ENCODE data around the gene GATAD2B.
"Not testable (repeated sequence)": the region's sequence is repeated elsewhere in the genome, so short reads cannot be mapped to it uniquely, and the experiment has no call there.

GATAD2B gene

GRCh38 chr1:153793973-153794615 lies 128.7 kb downstream of the GATAD2B start:
- in situ Hi-C loops (cut with MboI; ENCODE audit: low sequenced_read_pairs) = loop anchor here (25.0 kb wide), 1 partner anchor 193 kb away; the partner anchor contains the start of genes JTB, RAB13 and RPS27
- H3K27me3 ChIP-seq (ENCODE audit: low read depth) = no peaks in the 10 kb centered on the region
- H3K4me1 ChIP-seq = no peaks in the 10 kb centered on the region; the same call in 1 of the 2 replicates

GRCh38 chr1:153793261-153793972 lies 129.4 kb downstream of the GATAD2B start:
- H3K4me1 ChIP-seq = no peaks in the 10 kb centered on the region; the same call in 1 of the 2 replicates

More at GRCh38 chr1:153793973-153794615, 128.7 kb downstream of the GATAD2B start:
- Histone ChIP-seq H3K36me3 (replicated peaks) (no peaks in the 10 kb centered on the region), H3K4me3 (no peak overlapping the region), H3K9me3 (no peaks in the 10 kb centered on the region)
- DNase-seq (ENCODE audit: low spot score in 2 of 2) = no peak

GRCh38 chr1:153792631-153793041 lies 130.1 kb downstream of the GATAD2B start:
- H3K36me3 ChIP-seq (replicated peaks) = no peaks in the 10 kb centered on the region
- H3K27me3 ChIP-seq (ENCODE audit: low read depth) = no peaks in the 10 kb centered on the region
- DNase-seq (ENCODE audit: low spot score in 2 of 2) = no peak
- no peaks in the 10 kb centered on the region; the same call in 1 of the 2 replicates for H3K4me1 ChIP-seq
- in situ Hi-C loops (cut with MboI; ENCODE audit: low sequenced_read_pairs) = loop anchor here (25.0 kb wide), 1 partner anchor 195 kb away; the partner anchor contains the start of genes JTB, RAB13 and RPS27
- no peaks in the 10 kb centered on the region for H3K9me3 ChIP-seq
- H3K4me3 ChIP-seq = no peak overlapping the region

More at GRCh38 chr1:153793261-153793972, 129.4 kb downstream of the GATAD2B start:
- Histone ChIP-seq H3K27me3 (ENCODE audit: low read depth) (no peaks in the 10 kb centered on the region), H3K36me3 (replicated peaks) (no peaks in the 10 kb centered on the region), H3K9me3 (no peaks in the 10 kb centered on the region), H3K4me3 (no peak overlapping the region)
- in situ Hi-C loops (cut with MboI; ENCODE audit: low sequenced_read_pairs) = loop anchor here (25.0 kb wide), 1 partner anchor 194 kb away; the partner anchor contains the start of genes JTB, RAB13 and RPS27
- DNase-seq (ENCODE audit: low spot score in 2 of 2) = peak in 1 of 2 experiments; percentile 31

- Histone ChIP-seq H3K9me3 (no peaks in the 10 kb centered on the region), H3K4me3 (no peak overlapping the region), H3K36me3 (replicated peaks) (no peaks in the 10 kb centered on the region), H3K4me1 (no peaks in the 10 kb centered on the region; the same call in 1 of the 2 replicates), H3K27me3 (ENCODE audit: low read depth) (no peaks in the 10 kb centered on the region)
- no peak for DNase-seq (ENCODE audit: low spot score in 2 of 2)
- in situ Hi-C loops (cut with MboI; ENCODE audit: low sequenced_read_pairs) = loop anchor here (25.0 kb wide), 1 partner anchor 196 kb away; the partner anchor contains the start of genes JTB, RAB13 and RPS27
These were observed 131.0 kb downstream of the GATAD2B start for GRCh38 chr1:153791648-153792253.

- no peaks in the 10 kb centered on the region for H3K36me3 ChIP-seq (replicated peaks)
- in situ Hi-C loops (cut with MboI; ENCODE audit: low sequenced_read_pairs) = loop anchor here (25.0 kb wide), 1 partner anchor 196 kb away; the partner anchor contains the start of genes JTB, RAB13 and RPS27
- no peaks in the 10 kb centered on the region for H3K9me3 ChIP-seq
- H3K27me3 ChIP-seq (ENCODE audit: low read depth) = no peaks in the 10 kb centered on the region
- H3K4me3 ChIP-seq = no peak overlapping the region
- H3K4me1 ChIP-seq = no peaks in the 10 kb centered on the region; the same call in 1 of the 2 replicates
- DNase-seq (ENCODE audit: low spot score in 2 of 2) = no peak
These were observed 131.7 kb downstream of the GATAD2B start for GRCh38 chr1:153790966-153791647.

- DNase-seq (ENCODE audit: low spot score in 2 of 2) = no peak
- Histone ChIP-seq H3K36me3 (replicated peaks) (no peaks in the 10 kb centered on the region), H3K4me1 (no peaks in the 10 kb centered on the region; the same call in 1 of the 2 replicates), H3K27me3 (ENCODE audit: low read depth) (no peaks in the 10 kb centered on the region), H3K9me3 (no peaks in the 10 kb centered on the region), H3K4me3 (no peak overlapping the region)
- in situ Hi-C loops (cut with MboI; ENCODE audit: low sequenced_read_pairs) = loop anchor here (25.0 kb wide), 1 partner anchor 197 kb away; the partner anchor contains the start of genes JTB, RAB13 and RPS27
These were observed 132.3 kb downstream of the GATAD2B start for GRCh38 chr1:153790313-153790965.

GRCh38 chr1:153789478-153790034 lies 133.2 kb downstream of the GATAD2B start:
- in situ Hi-C loops (cut with MboI; ENCODE audit: low sequenced_read_pairs) = loop anchor here (25.0 kb wide), 1 partner anchor 198 kb away; the partner anchor contains the start of genes JTB, RAB13 and RPS27
- Histone ChIP-seq H3K36me3 (replicated peaks) (no peaks in the 10 kb centered on the region), H3K4me1 (no peaks in the 10 kb centered on the region; the same call in 1 of the 2 replicates), H3K27me3 (ENCODE audit: low read depth) (no peaks in the 10 kb centered on the region), H3K4me3 (no peak overlapping the region), H3K9me3 (no peaks in the 10 kb centered on the region)
- DNase-seq (ENCODE audit: low spot score in 2 of 2) = no peak

GRCh38 chr1:153786038-153786790 lies 136.6 kb downstream of the GATAD2B start:
- H3K9me3 ChIP-seq = no peaks in the 10 kb centered on the region
- no peaks in the 10 kb centered on the region for H3K36me3 ChIP-seq (replicated peaks)
- no peak overlapping the region for H3K4me3 ChIP-seq
- H3K4me1 ChIP-seq = peaks cover 6% of the 10 kb centered on the region
- DNase-seq (ENCODE audit: low spot score in 2 of 2) = no peak
- in situ Hi-C loops (cut with MboI; ENCODE audit: low sequenced_read_pairs) = loop anchor here (25.0 kb wide), 1 partner anchor 201 kb away; the partner anchor contains the start of genes JTB, RAB13 and RPS27
- H3K27me3 ChIP-seq (ENCODE audit: low read depth) = no peaks in the 10 kb centered on the region

- H3K27me3 ChIP-seq (ENCODE audit: low read depth) = no peaks in the 10 kb centered on the region
- in situ Hi-C loops (cut with MboI; ENCODE audit: low sequenced_read_pairs) = loop anchor here (25.0 kb wide), 1 partner anchor 204 kb away; the partner anchor contains the start of genes JTB, RAB13 and RPS27
These were observed 139.3 kb downstream of the GATAD2B start for GRCh38 chr1:153783233-153784190.

GRCh38 chr1:153782648-153783047 lies 140.1 kb downstream of the GATAD2B start:
- in situ Hi-C loops (cut with MboI; ENCODE audit: low sequenced_read_pairs) = loop anchor here (25.0 kb wide), 1 partner anchor 205 kb away; the partner anchor contains the start of genes JTB, RAB13 and RPS27
- not testable (repeated sequence) for H3K4me1 ChIP-seq; H3K36me3 ChIP-seq (replicated peaks); H3K4me3 ChIP-seq; H3K27me3 ChIP-seq (ENCODE audit: low read depth); DNase-seq (ENCODE audit: low spot score in 2 of 2); H3K9me3 ChIP-seq

More at GRCh38 chr1:153783233-153784190, 139.3 kb downstream of the GATAD2B start:
- H3K36me3 ChIP-seq (replicated peaks) = no peaks in the 10 kb centered on the region
- peak; percentile 90 to 95 for DNase-seq (ENCODE audit: low spot score in 2 of 2)
- no peaks in the 10 kb centered on the region for H3K9me3 ChIP-seq
- peak overlapping the region; percentile 52 for H3K4me3 ChIP-seq
- peaks cover 6% of the 10 kb centered on the region for H3K4me1 ChIP-seq

GRCh38 chr1:153780551-153780950 lies 142.2 kb downstream of the GATAD2B start:
- no peaks in the 10 kb centered on the region for H3K9me3 ChIP-seq
- H3K4me3 ChIP-seq = no peak overlapping the region
- no peaks in the 10 kb centered on the region for H3K36me3 ChIP-seq (replicated peaks)
- peaks cover 9% of the 10 kb centered on the region for H3K4me1 ChIP-seq
- in situ Hi-C loops (cut with MboI; ENCODE audit: low sequenced_read_pairs) = loop anchor here (25.0 kb wide), 1 partner anchor 207 kb away; the partner anchor contains the start of genes JTB, RAB13 and RPS27
- no peaks in the 10 kb centered on the region for H3K27me3 ChIP-seq (ENCODE audit: low read depth)
- DNase-seq (ENCODE audit: low spot score in 2 of 2) = no peak

Data from HAP-1 (cell line).